GM13976 (cell line): ENCODE measurements around the gene RBCK1.

Source experiments
- DNase-seq: peaks from one replicate; pipeline ENCODE4 v3.0.0; 2012; ENCODE audit warnings: low spot score
- in situ Hi-C: fragments of 300-500 bp; cut with MboI; formaldehyde crosslinking; loops from one replicate; pipeline ENCODE4 v1.12.0; 2022; ENCODE audit warnings: low sequenced_read_pairs, mixed read lengths, inconsistent platforms; ENCODE audit not compliant: unreplicated experiment
- TF ChIP-seq, protein P1 (sequence below): IDR thresholded peaks from 2 replicates; pipeline ENCODE4 v1.5.1; 2012; ENCODE audit warnings: borderline replicate concordance, mild to moderate bottlenecking; ENCODE audit not compliant: insufficient read depth; ENCODE audit errors: extremely low read depth, missing control alignments, control extremely low read depth

Gene RBCK1

GRCh38 chr20:396252-396618, 11.9 kb upstream of the RBCK1 start:
- DNase-seq = no peak
- in situ Hi-C loops = no loop called here
- TF ChIP-seq, protein P1, sequence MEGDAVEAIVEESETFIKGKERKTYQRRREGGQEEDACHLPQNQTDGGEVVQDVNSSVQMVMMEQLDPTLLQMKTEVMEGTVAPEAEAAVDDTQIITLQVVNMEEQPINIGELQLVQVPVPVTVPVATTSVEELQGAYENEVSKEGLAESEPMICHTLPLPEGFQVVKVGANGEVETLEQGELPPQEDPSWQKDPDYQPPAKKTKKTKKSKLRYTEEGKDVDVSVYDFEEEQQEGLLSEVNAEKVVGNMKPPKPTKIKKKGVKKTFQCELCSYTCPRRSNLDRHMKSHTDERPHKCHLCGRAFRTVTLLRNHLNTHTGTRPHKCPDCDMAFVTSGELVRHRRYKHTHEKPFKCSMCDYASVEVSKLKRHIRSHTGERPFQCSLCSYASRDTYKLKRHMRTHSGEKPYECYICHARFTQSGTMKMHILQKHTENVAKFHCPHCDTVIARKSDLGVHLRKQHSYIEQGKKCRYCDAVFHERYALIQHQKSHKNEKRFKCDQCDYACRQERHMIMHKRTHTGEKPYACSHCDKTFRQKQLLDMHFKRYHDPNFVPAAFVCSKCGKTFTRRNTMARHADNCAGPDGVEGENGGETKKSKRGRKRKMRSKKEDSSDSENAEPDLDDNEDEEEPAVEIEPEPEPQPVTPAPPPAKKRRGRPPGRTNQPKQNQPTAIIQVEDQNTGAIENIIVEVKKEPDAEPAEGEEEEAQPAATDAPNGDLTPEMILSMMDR = no peak

GRCh38 chr20:396619-397431, 11.3 kb upstream of the RBCK1 start:
- TF ChIP-seq, protein P1 = no peak
- no peak for DNase-seq
- in situ Hi-C loops = no loop called here

GRCh38 chr20:397432-398237, 10.5 kb upstream of the RBCK1 start:
- TF ChIP-seq, protein P1 = no peak
- DNase-seq = no peak
- in situ Hi-C loops = no loop called here

GRCh38 chr20:399182-399707, 8.9 kb upstream of the RBCK1 start:
- in situ Hi-C loops = no loop called here
- TF ChIP-seq, protein P1 = no peak
- DNase-seq = no peak

GRCh38 chr20:400128-400453, 8.0 kb upstream of the RBCK1 start:
- in situ Hi-C loops = no loop called here
- DNase-seq = no peak
- TF ChIP-seq, protein P1 = no peak

GRCh38 chr20:400454-401275, 7.4 kb upstream of the RBCK1 start:
- no peak for DNase-seq
- in situ Hi-C loops = no loop called here
- TF ChIP-seq, protein P1 = no peak
